Thyroid gland (tissue), 4 donors: ENCODE measurements around the gene C5orf52.

Source experiments
- POLR2A ChIP-seq, 2 donors: fragments of 450-650 bp; IDR thresholded peaks; one replicate each; pipeline ENCODE4 v1.6.1; 2017; ENCODE audit warnings: antibody characterized with exemption in 2 of 2, mild to moderate bottlenecking in 2 of 2, moderate library complexity in 1 of 2
- TF ChIP-seq, protein P1 (sequence below), 6 experiments: fragments of 200-600 bp in 3 of 6; fragments of 450-650 bp in 3 of 6; sonication (generic) in 3 of 6; IDR thresholded peaks; one replicate each; pipeline ENCODE4 v1.5.1; 2016 to 2019; ENCODE audit warnings: antibody characterized with exemption in 6 of 6, mild to moderate bottlenecking in 2 of 6, inconsistent platforms in 1 of 6, moderate library complexity in 1 of 6

GRCh38 chr5:157721159-157721558, 49.8 kb downstream of the C5orf52 start:
- TF ChIP-seq, protein P1, sequence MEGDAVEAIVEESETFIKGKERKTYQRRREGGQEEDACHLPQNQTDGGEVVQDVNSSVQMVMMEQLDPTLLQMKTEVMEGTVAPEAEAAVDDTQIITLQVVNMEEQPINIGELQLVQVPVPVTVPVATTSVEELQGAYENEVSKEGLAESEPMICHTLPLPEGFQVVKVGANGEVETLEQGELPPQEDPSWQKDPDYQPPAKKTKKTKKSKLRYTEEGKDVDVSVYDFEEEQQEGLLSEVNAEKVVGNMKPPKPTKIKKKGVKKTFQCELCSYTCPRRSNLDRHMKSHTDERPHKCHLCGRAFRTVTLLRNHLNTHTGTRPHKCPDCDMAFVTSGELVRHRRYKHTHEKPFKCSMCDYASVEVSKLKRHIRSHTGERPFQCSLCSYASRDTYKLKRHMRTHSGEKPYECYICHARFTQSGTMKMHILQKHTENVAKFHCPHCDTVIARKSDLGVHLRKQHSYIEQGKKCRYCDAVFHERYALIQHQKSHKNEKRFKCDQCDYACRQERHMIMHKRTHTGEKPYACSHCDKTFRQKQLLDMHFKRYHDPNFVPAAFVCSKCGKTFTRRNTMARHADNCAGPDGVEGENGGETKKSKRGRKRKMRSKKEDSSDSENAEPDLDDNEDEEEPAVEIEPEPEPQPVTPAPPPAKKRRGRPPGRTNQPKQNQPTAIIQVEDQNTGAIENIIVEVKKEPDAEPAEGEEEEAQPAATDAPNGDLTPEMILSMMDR (IDR thresholded peaks at IDR 0.05), result no peak
- TF ChIP-seq POLR2A (IDR thresholded peaks at IDR 0.05), result no peak
